ENCODE data around the gene SLC7A14. TPM values are rescaled to one million over a fixed set of nuclear protein-coding genes. Genes with fewer than 3 reads are reported as not detected.

The SLC7A14 gene
- total RNA-seq, 4 donors from 2014 or later = not detected

DNA sequence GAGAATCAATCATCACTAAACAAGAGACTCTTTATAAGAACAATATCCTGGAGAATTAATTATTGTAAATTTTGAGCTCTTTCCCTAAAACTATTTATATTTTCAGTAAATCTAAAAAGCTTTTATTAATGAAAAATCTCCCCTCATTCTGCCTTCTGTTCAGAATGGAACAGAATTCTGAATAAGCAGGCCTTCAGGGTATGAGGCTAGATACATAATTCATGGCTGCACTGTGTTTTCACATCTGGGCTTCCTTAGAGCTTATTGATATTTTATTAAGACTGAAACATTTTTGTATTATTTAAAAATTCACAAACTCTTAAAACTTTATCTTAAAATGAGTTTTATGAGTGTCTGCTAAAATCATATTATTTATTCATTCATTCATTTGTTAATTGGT lies 142.4 kb downstream of the SLC7A14 start:
- DNase-seq (ENCODE audit: low spot score in 2 of 2) = no peak
- no peaks in the 10 kb centered on the region for H3K9me3 ChIP-seq
- H3K4me1 ChIP-seq = no peaks in the 10 kb centered on the region
- H3K4me3 ChIP-seq = no peak overlapping the region
- no peaks in the 10 kb centered on the region for H3K27me3 ChIP-seq
- no peak overlapping the region for H3K27ac ChIP-seq
- TF ChIP-seq POLR2A (IDR thresholded peaks at IDR 0.05) (no peak), EP300 (IDR thresholded peaks at IDR 0.05) (no peak), POLR2AphosphoS5 (IDR thresholded peaks at IDR 0.05) (no peak)
- TF ChIP-seq, protein P1, sequence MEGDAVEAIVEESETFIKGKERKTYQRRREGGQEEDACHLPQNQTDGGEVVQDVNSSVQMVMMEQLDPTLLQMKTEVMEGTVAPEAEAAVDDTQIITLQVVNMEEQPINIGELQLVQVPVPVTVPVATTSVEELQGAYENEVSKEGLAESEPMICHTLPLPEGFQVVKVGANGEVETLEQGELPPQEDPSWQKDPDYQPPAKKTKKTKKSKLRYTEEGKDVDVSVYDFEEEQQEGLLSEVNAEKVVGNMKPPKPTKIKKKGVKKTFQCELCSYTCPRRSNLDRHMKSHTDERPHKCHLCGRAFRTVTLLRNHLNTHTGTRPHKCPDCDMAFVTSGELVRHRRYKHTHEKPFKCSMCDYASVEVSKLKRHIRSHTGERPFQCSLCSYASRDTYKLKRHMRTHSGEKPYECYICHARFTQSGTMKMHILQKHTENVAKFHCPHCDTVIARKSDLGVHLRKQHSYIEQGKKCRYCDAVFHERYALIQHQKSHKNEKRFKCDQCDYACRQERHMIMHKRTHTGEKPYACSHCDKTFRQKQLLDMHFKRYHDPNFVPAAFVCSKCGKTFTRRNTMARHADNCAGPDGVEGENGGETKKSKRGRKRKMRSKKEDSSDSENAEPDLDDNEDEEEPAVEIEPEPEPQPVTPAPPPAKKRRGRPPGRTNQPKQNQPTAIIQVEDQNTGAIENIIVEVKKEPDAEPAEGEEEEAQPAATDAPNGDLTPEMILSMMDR (IDR thresholded peaks at IDR 0.05) = no peak
- H3K36me3 ChIP-seq = no peaks in the 10 kb centered on the region

DNA sequence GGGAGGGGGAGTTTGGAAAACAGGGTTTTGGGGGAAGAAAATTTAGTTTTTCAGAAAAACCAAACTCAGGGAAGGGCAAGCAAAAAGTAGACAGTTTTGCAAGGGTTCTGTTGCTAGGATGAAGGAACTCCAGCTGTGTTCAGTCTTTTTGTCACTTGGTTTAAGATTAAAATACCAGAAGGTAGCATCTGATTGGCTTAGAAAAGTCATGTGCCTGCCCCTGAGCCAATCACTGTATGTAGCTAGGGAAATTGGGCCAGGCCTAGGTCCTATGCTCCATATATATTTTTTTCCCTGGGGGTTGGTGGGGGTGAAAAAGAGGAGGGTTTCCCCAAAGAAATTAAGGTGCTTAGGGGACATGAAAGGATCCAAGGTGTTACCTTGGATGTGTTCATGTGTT lies 142.9 kb downstream of the SLC7A14 start:
- Histone ChIP-seq H3K9me3 (no peaks in the 10 kb centered on the region), H3K4me3 (no peak overlapping the region), H3K36me3 (no peaks in the 10 kb centered on the region), H3K4me1 (no peaks in the 10 kb centered on the region), H3K27me3 (no peaks in the 10 kb centered on the region), H3K27ac (no peak overlapping the region)
- DNase-seq (ENCODE audit: low spot score in 2 of 2) = no peak
- TF ChIP-seq, protein P1 (IDR thresholded peaks at IDR 0.05) = no peak
- TF ChIP-seq EP300 (IDR thresholded peaks at IDR 0.05) (no peak), POLR2A (IDR thresholded peaks at IDR 0.05) (no peak), POLR2AphosphoS5 (IDR thresholded peaks at IDR 0.05) (no peak)

DNA sequence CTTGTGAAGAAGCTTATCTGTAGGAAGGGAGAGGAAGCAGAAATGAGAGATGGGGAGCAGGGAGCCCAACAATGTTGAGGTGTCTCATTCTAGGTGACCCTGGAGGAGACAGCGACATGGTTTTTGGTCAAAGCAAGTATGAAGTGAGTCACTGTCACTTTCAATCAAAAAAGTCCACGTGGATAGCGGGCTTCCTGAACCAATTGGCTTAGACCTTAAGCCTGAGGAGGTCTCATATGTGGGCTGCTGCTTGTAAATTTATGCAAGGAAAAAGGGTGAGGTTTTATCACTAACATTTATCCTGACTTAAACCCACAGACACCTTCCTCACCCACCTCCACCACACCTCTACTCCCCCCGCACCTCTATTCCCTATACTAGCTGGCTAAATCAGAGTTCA lies 144.5 kb downstream of the SLC7A14 start:
- Histone ChIP-seq H3K4me1 (no peaks in the 10 kb centered on the region), H3K9me3 (no peaks in the 10 kb centered on the region), H3K27me3 (no peaks in the 10 kb centered on the region), H3K4me3 (no peak overlapping the region), H3K36me3 (no peaks in the 10 kb centered on the region), H3K27ac (no peak overlapping the region)
- TF ChIP-seq POLR2A (IDR thresholded peaks at IDR 0.05) = no peak
- TF ChIP-seq EP300 (IDR thresholded peaks at IDR 0.05) = no peak
- TF ChIP-seq, protein P1 (IDR thresholded peaks at IDR 0.05) = no peak
- TF ChIP-seq POLR2AphosphoS5 (IDR thresholded peaks at IDR 0.05) = no peak
- DNase-seq (ENCODE audit: low spot score in 2 of 2) = no peak
- 89% methylated on average over 4 of the region's 4 CpGs for WGBS

DNA sequence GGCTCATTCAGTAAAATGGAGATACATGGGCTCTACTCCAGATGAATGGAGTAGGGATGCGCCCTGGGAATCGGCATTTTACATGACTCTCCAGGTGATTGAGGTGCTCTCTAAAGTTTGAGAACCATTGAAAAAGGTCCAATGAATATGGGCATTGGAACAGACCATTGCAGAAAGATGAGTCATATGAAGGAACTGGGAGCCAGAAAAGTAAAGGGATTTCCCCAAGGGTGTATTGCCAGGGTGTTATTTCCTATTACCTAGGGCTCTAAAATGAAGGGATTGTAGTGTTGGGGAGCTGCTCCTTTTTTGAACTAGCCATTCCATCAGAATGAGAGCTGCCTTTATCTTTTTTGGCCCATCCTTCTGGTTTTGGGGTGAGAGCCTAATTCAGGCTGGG lies 145.5 kb downstream of the SLC7A14 start:
- Histone ChIP-seq H3K9me3 (no peaks in the 10 kb centered on the region), H3K4me3 (no peak overlapping the region), H3K36me3 (no peaks in the 10 kb centered on the region), H3K27me3 (no peaks in the 10 kb centered on the region), H3K4me1 (no peaks in the 10 kb centered on the region), H3K27ac (no peak overlapping the region)
- DNase-seq (ENCODE audit: low spot score in 2 of 2) = no peak
- WGBS = 68% methylated on average over 2 of the region's 2 CpGs
- no peak for TF ChIP-seq POLR2A (IDR thresholded peaks at IDR 0.05)
- TF ChIP-seq, protein P1 (IDR thresholded peaks at IDR 0.05) = no peak
- TF ChIP-seq EP300 (IDR thresholded peaks at IDR 0.05) = no peak
- no peak for TF ChIP-seq POLR2AphosphoS5 (IDR thresholded peaks at IDR 0.05)

DNA sequence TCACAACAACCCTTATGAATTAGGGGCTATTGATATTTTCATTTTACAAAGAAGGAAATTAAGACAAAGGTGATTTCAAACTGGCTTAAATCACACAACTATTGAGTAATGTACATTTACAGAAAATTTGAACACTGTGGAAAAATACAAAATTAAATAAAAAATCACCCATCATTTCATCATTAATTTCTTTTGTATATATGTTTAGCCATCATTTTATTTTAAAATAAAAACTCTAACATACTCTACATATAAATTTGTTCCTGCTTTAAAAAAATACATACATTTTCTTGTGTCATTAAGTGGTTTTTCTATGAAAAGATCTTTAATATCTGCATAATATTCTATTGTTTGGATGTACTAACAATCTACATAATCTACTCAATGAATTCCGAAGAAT lies 147.0 kb downstream of the SLC7A14 start:
- no peak for TF ChIP-seq POLR2A (IDR thresholded peaks at IDR 0.05)
- no peak for TF ChIP-seq POLR2AphosphoS5 (IDR thresholded peaks at IDR 0.05)
- no peak for TF ChIP-seq EP300 (IDR thresholded peaks at IDR 0.05)
- TF ChIP-seq, protein P1 (IDR thresholded peaks at IDR 0.05) = no peak
- Histone ChIP-seq H3K9me3 (no peaks in the 10 kb centered on the region), H3K4me1 (no peaks in the 10 kb centered on the region), H3K27me3 (no peaks in the 10 kb centered on the region), H3K27ac (no peak overlapping the region), H3K36me3 (no peaks in the 10 kb centered on the region), H3K4me3 (no peak overlapping the region)
- 96% methylated on average over 1 of the region's 1 CpG for WGBS
- DNase-seq (ENCODE audit: low spot score in 2 of 2) = no peak
